Left ventricle myocardium inferior (tissue), 1 donor: ENCODE results near the gene TGFBR1. TPM values are rescaled to one million over a fixed set of nuclear protein-coding genes. Genes with fewer than 3 reads are reported as not detected.
A peak's percentile ranks its signal among the peaks of the same experiment; 100 is the strongest.

ENCODE experiments used
- DNase-seq: peaks from one replicate; pipeline ENCODE4 v3.0.0-alpha.2; 2020
- H3K27ac ChIP-seq: fragments of 200-600 bp; replicated peaks from 2 replicates; pipeline ENCODE4 v1.8.0; 2021
- H3K27me3 ChIP-seq: fragments of 200-600 bp; 2 replicates; pipeline ENCODE4 v1.8.0; 2021; ENCODE audit warnings: low read depth
- H3K36me3 ChIP-seq: fragments of 200-600 bp; 2 replicates; pipeline ENCODE4 v1.8.0; 2021
- H3K4me1 ChIP-seq: fragments of 200-600 bp; 2 replicates; pipeline ENCODE4 v1.8.0; 2021
- H3K4me3 ChIP-seq: fragments of 200-600 bp; 2 replicates; pipeline ENCODE4 v1.8.0; 2021; ENCODE audit warnings: mild to moderate bottlenecking, moderate library complexity
- H3K9me3 ChIP-seq: fragments of 200-600 bp; replicated peaks from 2 replicates; pipeline ENCODE4 v1.8.0; 2021
- intact Hi-C: fragments of 100-400 bp; cut with micrococcal nuclease; formaldehyde crosslinking; loops from one replicate; pipeline ENCODE4 v1.11.0; 2022
- total RNA-seq: library from RNA; stranded (reverse); fragmentation: NEBNext Ultra II Directional; extraction: Animal tissue kit (Norgen Biotek cat#: 25700); gene quantifications from one replicate; pipeline ENCODE4 v1.2.1, GENCODE V29; 2021
- TF ChIP-seq, protein P1 (sequence below): fragments of 200-600 bp; IDR thresholded peaks from 2 replicates; pipeline ENCODE4 v1.8.0; 2021; ENCODE audit warnings: antibody characterized with exemption, mild to moderate bottlenecking, borderline replicate concordance
- donor health status: DM: no; HTN: yes; CAD: no; lungs with severe emphysema.

The TGFBR1 gene
- total RNA-seq, 1 donor from 2014 or later, result 12.3 TPM

DNA sequence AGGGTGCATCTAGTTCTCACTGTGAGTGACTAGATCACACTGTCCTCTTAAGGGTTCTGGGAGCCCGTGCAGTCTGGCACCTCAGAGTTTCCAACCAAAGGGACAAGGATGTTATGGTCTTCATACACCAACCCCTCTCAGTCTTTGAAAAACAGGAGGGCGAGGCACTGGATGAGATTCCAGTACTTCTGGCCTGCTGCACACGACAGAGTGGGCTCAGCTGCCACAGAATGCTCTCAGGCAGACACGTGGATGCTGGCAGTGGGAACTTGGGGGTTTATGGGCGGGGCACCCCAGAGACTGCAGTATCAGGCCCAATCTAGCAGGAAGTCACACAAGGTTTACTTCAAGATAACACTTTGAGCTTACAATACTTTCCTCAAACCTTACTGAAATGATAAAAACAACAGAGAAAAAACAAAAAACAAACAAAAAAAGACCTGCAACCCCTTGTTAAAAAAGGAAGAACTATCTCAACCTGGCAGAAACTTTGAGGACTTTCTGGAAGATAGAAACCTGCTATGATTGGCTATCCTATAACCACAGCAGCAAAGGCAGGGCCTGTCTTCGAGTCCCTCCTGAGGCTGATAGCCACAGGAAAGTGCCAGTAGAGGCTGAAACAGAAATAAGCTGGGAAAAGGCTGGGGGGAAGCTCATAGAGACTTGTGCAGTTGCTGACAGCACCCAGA, 28.3 kb upstream of the TGFBR1 start:
- no peaks in the 10 kb centered on the region for H3K27me3 ChIP-seq
- no peaks in the 10 kb centered on the region for H3K36me3 ChIP-seq
- intact Hi-C loops, result no loop called here
- H3K27ac ChIP-seq, result peak overlapping the region; percentile 31
- H3K4me1 ChIP-seq, result peaks cover 40% of the 10 kb centered on the region
- DNase-seq, result no peak
- H3K4me3 ChIP-seq, result no peak overlapping the region
- TF ChIP-seq, protein P1, sequence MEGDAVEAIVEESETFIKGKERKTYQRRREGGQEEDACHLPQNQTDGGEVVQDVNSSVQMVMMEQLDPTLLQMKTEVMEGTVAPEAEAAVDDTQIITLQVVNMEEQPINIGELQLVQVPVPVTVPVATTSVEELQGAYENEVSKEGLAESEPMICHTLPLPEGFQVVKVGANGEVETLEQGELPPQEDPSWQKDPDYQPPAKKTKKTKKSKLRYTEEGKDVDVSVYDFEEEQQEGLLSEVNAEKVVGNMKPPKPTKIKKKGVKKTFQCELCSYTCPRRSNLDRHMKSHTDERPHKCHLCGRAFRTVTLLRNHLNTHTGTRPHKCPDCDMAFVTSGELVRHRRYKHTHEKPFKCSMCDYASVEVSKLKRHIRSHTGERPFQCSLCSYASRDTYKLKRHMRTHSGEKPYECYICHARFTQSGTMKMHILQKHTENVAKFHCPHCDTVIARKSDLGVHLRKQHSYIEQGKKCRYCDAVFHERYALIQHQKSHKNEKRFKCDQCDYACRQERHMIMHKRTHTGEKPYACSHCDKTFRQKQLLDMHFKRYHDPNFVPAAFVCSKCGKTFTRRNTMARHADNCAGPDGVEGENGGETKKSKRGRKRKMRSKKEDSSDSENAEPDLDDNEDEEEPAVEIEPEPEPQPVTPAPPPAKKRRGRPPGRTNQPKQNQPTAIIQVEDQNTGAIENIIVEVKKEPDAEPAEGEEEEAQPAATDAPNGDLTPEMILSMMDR, result no peak
- no peaks in the 10 kb centered on the region for H3K9me3 ChIP-seq

DNA sequence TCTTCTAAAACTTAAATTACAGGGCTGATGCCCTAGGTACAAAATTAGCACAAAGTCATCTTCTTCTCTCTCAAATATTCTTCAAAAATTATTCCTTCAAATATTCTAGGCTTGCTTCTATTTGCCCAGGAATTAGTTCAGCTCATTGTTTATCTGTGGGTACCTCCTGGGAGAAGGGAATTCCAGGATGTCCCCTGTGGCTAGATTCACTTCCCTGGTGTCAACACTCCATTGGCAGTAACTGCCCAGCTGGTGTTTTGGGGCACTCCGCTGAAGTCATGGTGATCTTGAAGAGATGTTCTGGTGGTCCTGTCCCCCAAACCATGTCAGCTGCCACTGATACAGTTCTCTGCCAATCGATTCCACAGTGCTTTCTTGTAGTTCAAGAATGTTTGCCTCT, 26.2 kb upstream of the TGFBR1 start:
- Histone ChIP-seq H3K27me3 (no peaks in the 10 kb centered on the region), H3K27ac (no peak overlapping the region), H3K9me3 (no peaks in the 10 kb centered on the region), H3K36me3 (no peaks in the 10 kb centered on the region), H3K4me3 (no peak overlapping the region), H3K4me1 (peaks cover 25% of the 10 kb centered on the region)
- no peak for DNase-seq
- TF ChIP-seq, protein P1, result no peak
- intact Hi-C loops, result no loop called here

DNA sequence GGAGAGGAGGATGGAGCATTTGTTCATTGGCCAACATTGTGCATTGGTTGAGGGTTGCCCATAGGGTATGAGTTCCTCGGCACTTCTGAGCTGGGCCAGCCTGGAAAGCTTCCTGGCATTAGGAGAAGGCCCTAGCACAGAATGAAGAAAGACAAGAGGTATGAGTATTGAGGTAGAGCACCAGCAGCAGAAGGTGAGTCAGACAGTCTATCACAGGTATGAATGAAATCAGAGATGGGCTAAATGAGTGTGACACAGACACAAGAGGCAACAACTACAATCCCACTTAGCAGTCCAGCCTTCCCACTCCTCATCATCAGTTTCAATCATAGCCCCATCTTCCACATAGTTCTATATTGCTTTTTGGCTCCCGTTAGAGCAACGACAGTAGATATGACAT, 25.4 kb upstream of the TGFBR1 start:
- intact Hi-C loops, result no loop called here
- Histone ChIP-seq H3K4me1 (peaks cover 25% of the 10 kb centered on the region), H3K9me3 (no peaks in the 10 kb centered on the region), H3K27ac (no peak overlapping the region), H3K36me3 (no peaks in the 10 kb centered on the region), H3K27me3 (no peaks in the 10 kb centered on the region), H3K4me3 (no peak overlapping the region)
- TF ChIP-seq, protein P1, result no peak
- no peak for DNase-seq

DNA sequence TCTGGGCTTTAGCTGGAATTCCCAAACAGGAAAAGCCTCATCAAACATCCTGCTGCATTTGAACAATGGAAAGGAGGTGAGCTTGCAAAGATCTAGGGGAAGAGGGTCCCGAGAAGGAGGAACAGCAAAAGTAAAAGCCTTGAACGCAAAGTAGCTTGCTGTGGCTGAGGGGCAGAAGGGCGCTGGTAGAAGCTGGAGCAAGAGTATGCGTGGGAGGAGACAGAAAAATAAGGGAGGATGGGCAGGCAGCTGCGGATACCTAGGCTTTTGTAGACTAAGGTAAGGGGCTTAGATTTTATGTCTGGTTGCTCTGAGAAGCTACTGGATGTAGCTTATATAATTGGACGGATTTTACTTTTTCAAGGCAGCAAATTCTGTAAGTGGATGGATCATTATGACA, 21.9 kb upstream of the TGFBR1 start:
- Histone ChIP-seq H3K4me3 (no peak overlapping the region), H3K27me3 (no peaks in the 10 kb centered on the region), H3K36me3 (no peaks in the 10 kb centered on the region), H3K9me3 (no peaks in the 10 kb centered on the region), H3K27ac (no peak overlapping the region), H3K4me1 (no peaks in the 10 kb centered on the region)
- no peak for DNase-seq
- intact Hi-C loops, result no loop called here
- TF ChIP-seq, protein P1, result no peak

DNA sequence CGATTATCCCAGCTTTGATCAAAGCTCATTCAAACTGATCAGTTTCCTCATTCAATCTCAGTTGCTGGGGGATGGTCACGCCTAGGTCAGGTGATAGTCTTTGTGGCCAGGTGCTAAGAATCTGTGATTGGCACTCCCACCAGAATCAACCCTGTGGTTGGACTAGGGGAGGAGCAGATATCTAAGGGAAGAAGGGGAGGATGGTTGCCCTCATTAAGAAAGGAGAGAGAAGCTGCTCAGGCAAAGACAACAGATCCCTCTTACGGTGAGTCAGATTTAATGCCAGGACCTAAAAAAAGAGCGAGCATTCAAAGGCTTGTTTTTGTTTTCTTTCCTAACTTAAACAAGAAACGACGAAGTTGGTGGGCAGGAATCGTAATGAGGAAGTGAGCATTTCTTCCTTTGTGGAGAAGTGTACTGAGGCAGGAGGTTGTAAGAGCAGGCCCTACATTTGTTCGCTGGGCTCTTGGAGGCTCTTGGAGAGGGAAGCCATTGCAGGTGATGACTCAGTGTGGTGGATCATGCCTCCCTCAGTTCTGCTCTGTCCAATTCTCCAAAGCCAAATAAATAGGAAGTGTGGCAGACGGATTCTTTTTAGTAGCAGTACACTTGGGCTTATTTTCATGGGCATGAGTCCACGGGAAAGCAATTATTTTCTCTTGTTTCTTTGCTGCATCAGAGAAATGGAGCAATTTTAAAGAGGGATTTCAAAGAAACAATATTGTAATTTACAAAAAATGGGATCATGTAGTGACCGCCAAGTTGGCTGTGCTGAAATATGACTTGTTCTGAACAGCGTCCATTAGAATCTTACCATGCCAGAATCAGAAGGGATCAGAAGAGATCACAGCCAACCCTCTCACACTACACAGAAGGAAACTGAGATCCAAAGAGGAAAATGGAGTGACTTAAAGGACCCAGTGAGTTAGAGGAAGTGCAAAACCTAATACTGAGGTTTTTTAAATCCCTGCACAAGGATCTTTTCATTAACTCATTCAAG, 18.7 kb upstream of the TGFBR1 start:
- no peak overlapping the region for H3K27ac ChIP-seq
- no peaks in the 10 kb centered on the region for H3K4me1 ChIP-seq
- H3K27me3 ChIP-seq, result no peaks in the 10 kb centered on the region
- no peak for DNase-seq
- H3K4me3 ChIP-seq, result no peak overlapping the region
- H3K36me3 ChIP-seq, result no peaks in the 10 kb centered on the region
- TF ChIP-seq, protein P1, result no peak
- peaks cover 6% of the 10 kb centered on the region for H3K9me3 ChIP-seq
- intact Hi-C loops, result no loop called here
